HG03196 (cell line): Measurements from ENCODE around the gene SHB.

Experiments used
- ATAC-seq: cut with Tn5 transposase; IDR thresholded peaks from one replicate; pipeline ENCODE4 v1.9.1; 2021; ENCODE audit not compliant: unreplicated experiment

The SHB gene

DNA sequence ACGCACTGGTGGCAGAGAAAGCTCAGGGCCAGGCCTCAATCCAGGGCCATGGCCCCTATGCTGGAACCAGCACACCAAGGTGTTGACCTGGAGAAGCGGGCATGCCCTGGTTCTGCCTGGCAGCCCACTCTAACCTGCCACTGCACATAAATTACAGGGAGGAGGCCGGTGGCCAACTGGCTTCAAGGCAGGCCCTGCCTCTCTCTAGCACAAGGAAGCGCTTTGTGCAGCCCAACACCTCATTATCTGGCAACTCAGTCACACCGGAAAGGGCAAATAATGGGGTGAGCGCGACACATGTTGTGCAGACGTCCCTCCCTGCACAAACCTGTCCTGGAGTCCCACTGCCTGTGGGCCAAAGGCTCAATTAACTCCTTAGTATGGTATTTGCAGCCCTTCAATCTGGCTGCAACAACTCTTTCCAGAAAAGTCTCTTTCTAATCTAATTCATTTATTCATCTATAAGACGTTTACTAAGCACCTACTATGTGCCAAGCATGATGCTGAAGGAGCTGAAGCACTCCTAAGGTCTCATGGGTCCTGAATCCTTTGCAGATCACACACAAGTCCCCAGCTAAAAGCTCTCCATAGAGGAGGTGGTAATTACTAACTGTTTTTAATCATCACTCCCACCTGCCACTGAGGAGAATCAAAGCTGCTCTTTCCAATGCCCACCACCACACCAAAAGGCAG lies 24.9 kb downstream of the SHB start:
- no peak for ATAC-seq

DNA sequence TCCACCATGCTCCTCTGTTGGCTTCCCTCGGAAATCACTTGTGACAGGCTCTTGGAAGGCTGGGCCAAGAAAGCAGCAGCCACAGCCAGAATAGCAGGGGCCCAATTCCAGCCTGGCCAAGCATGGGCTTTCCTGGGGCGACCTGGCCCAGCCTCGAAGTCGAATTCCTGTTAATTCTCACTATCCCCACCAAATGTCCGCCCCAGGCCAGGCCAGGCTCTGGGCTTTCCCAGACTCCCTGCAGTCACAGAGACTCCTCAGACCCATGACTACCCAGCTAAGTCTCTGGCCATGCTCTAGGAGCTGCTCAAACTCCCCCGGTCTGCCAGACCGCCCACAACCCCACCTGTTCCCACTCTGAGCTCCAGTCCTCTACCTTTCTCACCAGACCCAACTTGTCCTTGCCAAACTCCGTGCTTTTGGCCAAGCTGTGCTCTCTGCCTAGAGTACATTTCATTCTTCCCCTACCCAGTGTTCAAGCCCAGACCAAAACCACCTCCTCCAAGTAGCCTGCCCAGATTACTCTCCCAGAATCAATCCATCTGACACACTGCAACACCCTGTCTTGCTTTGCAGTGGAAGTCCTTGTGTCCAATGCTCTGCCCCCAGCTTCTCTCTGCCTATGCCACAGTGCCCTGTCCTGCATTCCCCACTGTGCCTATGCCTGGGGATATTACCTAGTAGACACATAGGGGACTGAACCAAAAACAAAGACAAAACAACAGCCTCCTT lies 26.2 kb downstream of the SHB start:
- ATAC-seq = no peak

DNA sequence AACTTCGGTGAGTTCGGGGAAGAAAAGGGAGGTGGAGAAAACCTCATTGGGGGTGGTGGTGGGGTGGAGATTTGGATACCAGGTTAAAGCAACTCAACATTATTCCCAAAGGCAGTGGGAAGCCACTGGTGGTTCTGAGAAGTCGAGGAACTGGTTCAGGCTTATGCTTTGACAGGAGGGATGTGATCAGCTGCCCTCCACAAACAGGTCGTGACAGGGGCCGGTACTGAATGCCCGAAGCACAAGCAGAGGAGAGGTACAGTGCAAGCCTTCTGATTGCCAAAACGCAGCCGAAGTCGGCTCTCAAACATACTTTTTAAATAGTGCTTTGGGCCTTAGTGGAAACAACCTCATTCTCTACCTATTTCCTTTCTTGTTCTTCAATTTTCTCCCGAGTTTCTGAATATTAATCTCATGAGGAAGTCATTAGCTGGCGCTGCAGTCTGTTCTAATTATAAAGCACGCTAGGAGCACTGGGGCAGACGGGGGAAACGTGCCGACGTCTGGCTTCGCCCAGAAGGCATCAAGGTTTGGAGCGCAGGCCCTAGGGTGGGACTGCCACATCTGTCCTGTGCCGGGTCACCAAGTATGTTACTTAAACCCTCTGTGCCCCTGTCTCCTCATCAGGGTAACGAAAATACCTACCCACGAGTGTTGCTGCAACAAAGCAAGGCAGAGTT lies 27.3 kb downstream of the SHB start:
- ATAC-seq = no peak

DNA sequence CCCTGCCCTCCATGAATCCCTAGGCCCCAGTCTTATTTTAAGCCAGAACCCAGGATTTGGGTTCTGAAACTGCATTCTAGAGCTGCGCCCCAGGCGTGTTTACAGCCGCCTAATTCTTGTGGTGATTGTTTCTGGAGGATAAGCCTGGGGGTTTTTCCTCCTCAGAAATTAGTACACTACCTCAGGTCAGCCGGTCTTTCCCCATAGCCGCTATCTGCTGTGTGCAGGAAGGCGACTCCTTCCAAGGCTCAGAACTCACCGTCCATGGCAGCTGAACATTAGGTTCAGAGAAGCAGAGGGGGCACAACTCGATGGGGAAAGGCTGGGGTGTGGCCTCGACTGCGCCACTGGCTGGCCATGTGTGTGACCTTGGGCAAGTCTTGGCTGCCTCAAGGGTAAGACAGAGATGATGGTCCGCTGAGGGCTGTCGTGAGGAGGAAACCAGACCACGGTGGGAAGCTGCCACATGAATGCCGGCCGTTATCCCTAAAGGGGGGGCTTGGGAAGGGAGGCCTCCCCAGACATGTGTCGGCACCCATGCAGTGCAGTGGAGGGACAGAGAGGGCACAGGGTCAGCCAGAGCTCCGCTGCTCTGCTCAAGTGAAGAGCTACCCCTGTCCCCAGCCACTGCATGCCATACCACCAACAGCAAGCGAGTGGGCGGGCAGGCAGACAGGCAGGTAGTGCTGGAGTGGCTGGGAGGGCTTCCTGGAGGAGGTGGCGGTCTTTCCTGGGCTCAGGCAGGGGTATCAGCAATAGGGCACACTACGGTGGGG lies 28.9 kb downstream of the SHB start:
- ATAC-seq = no peak

DNA sequence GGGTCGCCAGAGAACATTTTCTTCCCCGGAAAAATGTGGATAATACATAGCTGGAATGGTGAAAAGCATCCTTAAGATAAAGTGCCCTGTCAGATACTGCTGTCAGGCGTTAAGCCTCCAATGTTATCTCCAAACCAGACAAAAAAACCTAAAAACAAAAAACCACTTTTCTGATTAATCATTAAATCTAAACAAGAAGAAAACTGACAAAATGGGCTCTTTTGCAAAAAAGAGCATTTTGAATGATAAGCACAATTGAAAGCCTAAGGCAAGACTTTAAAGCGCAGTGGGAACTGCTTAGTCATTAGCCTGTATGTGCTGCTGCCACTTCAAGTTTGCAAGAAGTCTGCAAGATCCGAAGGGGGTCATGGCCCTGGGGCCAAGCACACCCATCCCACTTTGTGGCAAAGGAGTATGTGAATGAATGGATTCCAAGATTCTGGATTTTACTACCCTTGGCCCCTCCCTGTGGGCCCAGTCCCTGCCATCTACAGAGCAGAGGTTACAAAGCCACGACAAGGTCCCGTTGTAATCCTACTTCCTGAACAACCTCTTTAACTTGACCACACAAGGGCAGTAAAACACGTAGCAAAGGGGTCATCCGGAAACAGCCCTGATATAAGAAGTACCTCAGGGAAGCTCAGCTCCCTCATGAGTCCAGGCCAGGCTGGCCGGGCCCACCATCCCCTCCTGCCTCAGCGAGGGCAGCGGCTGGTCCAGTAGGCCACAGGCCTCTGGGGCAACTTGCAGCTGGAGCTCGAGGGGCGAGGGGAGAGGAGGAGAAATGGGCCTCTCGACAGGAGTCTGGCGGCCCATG lies 29.7 kb downstream of the SHB start:
- ATAC-seq = no peak

DNA sequence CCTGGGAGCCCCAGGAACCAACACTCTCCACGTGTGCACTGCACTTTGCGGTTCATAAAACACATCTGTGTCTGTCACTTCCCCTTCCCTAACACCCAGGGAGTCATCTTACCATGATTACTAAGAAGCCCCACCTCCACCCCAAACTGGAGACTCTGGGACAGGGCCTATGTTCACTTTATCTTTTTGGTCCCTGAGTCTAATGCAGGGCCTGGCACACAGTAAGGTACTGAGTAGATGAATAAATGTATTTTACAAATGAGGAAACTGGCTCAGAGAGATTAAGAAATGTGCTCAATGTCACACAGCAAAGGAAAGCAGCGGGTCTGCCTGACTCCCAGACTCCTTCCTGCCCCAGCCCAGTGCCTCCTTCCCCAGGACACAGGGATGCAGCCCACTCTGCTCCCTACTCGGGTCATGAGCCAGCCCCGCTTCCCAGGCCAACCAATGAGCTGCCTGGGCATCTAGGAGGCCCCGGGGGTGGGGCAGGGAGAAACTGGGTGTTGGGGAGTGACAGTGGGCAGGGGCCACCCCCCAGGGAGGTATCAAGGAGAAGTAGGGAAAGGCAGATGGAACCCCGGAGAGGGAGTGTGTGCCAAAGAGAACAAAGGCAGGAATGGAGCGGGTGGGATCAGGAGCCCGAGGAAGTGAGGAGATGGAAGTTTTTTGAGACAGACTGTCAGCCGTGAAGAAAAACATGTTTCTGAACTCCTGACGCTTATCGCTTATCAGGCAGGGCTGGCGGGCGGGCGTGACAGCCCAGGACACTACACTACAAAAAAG lies 30.5 kb downstream of the SHB start:
- ATAC-seq = no peak

DNA sequence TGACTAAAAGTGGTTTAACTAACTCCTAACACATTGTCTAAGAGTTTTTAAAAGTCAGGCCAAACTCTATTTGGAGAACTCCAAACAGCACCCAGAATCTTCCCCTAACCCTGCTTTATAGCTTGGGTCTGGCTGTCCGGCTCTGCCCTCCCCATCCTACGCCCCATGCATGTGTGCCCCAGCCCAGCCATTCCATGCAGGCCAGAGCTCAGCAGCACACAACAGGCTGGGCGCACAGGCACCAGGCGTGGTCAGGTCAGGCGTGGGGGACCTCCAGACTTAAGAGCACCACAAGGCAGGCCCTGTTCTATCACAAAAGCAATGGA lies 31.1 kb downstream of the SHB start:
- ATAC-seq = no peak

DNA sequence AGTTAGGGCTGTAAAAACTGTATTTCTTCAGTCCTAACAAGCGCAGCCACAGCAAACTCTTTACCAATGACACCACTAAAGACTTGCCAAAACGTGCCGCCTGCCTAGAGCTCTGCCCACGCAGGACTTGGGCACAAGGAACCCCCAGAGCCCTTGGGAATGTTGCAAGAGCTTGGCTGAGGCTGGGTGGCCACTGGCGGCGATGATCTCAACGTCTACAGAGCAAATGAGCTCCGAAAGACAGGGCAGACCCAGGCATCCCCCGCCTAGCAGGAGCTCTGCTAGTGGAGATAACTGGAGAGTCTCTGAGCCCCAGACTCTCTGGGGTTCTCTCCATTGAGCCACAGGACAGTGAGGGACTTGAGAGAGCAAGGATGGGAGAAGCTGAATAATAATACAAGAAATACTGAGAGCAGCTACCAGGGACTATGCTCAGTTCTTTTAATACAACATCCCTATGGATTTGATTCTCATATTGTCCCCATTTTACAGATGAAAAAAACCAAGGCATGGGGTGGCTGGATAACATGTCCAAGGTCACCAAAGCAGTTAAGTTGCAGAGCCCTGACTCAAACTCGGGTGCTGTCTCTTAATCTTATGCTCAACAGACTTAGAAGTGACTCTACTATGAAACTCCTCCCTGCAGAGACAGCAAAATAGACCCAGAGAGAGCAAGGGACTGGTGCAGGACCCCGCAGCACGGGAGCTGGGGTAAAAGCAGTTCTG lies 32.5 kb downstream of the SHB start:
- no peak for ATAC-seq

DNA sequence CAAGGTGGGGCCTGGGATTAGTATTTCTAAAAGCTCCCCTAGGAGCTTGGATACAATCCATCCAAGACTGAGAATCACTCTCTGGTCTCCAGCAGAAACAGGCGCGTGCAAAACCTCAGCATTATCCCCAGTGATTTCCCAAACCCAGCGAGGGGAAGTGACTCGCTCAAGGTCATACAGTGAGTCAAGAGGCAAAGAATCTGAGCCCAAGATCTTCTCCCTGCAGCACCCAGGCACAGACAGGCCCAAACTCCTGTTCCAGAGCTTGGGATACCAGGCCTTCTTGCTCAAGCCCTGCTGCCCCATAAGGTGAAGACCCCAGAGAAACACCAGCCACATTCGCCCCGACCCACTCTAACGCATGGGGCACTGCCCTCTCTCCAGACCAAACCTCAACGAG lies 33.2 kb downstream of the SHB start:
- ATAC-seq = no peak

DNA sequence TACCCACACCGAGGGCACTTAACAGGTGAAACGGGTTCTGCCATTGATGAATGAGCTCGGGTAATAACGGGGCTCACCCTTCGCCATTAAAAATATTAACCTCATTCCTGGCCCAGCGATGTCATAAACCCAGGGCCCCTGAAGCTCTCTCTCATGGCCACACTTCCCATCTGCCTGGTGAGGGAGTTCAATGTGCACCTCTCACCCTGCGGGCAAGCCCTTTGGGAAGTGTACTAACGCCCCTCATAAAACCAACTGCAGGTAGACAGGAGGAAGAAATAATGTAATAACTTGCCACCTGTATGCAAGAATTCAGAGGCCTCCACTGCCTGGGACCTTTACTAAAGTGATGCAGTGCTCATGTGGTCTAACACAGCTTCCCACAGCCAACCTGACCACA lies 35.1 kb downstream of the SHB start:
- no peak for ATAC-seq

DNA sequence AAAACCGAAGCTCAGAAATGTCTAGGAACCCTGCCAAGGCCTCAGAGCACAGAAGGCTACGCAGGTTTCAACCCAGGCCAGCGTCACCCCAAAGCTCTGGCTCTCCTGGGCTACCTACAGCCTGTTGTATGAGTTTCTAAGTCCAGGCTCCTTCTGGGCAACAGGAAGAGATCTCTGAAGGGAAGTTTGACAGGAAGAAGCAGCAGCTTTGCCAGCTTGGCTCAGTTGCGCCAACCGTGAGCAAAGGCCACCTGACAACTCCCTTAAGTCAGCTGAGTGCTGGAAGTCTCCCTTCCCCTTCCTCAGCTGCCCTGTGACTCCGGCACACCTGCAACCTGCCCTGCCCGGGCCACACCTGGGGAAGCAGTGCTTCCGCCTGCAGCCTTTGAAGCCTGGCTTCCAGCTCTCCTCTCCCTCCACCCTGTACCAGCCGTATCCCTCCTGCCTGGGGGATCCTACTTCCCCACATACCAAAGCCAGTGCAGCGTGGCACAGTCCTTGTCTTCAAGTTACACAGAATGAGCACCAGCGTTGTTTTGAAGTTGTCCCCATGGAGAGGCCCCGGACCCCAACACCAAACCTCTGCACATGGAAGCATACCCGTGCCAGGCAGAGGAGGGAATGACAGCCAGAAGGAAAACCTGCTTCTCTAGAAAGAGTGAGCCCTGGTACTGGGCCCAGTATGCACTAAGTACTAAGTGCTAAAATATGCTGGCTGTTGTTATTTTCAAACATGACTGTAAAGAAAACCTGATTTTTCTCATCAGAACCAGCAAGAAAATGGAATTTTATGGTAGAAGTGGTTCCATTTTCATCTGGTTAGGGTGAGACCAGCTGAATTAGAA lies 36.5 kb downstream of the SHB start:
- no peak for ATAC-seq

DNA sequence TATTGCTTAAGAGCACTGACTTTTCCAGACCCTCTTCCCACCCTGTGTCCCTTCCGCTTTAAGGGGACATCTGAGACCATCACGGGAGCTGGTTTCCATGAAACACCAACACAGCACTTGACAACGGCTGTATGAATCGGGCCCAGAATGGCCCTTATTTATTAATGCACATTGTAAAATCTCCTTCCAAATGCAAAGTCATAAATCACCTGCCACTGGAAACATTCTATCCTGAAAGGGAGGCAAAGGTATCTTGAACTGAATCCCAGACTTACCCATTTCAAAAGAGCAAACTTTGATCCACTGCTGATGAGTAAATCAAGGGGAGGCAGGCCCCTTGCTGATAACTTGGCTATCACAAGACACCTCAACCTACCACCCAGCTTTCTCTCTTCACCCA lies 37.4 kb downstream of the SHB start:
- no peak for ATAC-seq

DNA sequence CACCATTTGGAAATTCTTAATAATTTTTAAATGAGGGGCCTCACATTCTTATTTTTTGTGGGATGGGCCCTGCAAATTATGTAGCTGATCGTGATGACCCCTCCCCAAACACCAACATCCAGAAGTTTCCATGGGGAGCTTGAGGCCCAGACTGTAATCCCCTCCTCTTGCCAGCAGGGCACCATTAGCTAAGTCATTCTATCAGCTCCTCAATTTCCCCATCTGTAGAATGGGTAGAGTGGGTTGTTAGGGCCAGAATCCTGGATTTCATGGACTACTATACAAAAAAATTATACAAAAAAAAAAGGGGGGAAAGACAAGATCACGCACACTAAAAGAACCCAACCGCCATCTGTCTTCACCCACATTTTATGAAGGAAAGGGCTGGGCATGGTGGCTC lies 38.4 kb downstream of the SHB start:
- no peak for ATAC-seq

DNA sequence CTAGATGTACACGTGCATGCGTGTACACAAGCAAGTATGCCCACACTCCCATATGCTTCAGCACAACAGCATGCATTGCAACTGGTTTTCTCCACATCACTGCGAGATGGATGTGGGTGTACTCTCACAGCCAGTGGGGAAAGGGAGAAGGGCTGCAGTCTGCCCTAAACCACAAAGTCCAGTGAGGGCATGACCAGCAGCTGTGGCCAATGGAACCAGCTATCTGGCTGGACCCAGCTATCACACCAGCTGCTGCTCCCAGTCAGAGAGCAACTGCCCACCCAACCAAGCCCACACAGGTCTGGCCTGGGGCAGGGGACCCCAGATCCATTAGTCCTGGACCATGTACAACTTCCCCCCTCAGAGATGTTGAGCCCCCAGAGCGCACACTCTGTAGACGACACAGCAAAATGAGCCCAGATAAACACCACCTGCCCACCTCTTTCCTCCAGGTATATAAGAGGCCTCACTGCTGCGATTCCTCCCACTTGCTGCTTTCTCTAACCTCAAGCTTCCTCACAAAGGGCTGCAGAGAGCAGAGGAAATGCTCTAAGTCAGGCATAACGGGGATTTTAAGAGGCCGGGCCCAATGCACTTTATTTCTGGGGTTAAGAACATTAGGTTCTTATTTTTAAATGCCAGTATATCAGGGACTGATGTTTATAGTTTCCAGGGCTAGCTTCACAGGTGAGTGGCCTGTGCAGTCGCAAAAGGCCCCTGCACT lies 39.0 kb downstream of the SHB start:
- no peak for ATAC-seq

DNA sequence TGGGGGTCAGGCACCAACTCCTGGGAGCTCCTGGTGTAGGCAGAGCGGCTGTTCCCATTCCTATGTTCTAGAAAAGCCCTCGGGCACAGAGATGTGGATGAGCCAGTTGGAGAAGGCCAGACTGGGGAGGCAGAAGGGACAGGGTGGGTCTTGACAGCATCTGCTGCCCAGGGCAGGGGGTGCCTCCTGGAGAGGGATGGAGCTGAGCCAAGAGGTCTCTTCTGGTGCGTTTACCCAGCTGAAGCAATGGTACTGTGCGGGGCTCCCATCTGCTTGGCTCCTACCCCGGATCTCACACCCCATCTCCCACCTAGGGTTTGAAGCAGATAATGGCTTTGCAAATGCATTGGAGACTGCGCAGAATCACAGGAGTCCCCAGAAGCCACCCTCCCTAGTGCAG lies 41.3 kb downstream of the SHB start:
- no peak for ATAC-seq

DNA sequence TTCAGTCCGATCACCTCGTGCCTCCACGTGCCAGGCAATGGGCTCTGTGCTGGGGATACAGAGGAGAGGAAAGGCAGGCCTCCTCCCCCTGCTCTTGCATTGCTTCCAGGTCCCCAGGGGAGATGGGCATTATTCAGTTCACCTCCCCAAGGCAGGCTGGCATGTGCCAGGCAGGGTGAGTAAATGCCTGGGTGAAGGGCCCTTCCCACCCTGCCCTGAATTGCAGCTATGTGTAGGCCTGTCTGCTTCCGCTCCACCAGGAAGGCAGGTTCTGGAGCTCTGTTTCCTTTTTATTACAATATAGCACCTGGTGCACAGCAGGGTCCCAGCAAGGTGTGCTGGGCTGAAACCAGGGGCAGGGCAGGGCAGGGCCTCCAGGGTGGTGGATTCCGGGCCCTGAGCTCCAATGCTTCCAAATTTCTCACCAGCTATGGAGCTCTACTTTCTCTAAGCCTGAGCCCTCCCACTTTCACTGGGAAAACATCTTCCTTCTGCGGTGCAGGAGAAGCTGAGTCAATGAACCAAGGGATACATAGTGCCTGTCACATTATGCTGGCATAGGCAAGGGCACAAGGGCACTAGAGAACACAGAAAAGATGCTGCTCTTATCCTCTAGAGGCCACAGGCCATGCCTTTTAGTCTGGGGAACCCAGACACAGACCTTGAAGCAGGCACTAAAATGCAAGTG lies 42.0 kb downstream of the SHB start:
- no peak for ATAC-seq
